Stimulated activated memory B cell treated with anti-CD40 and anti-IgM and Interleukin-4, amounts not matched to agents 10 μg/mL and 1 μg/mL and 100 μg/mL, for 72 hours (primary cell): Measurements from ENCODE around the gene ADH5.
"Not testable (repeated sequence)": the region's sequence is repeated elsewhere in the genome, so short reads cannot be mapped to it uniquely, and the experiment has no call there.

Experiments used
- ATAC-seq: fragments of 150-1000 bp; cut with Tn5 transposase; 2 replicates; pipeline ENCODE4 v1.10.0; 2021
- H3K27ac Mint-ChIP-seq: one replicate; pipeline ENCODE4 v1.8.0; 2022; ENCODE audit warnings: mild to moderate bottlenecking, mixed read lengths
- H3K27me3 Mint-ChIP-seq: one replicate; pipeline ENCODE4 v1.8.0; 2022; ENCODE audit warnings: mixed read lengths
- H3K36me3 Mint-ChIP-seq: one replicate; pipeline ENCODE4 v1.8.0; 2022; ENCODE audit warnings: mixed read lengths
- H3K4me1 Mint-ChIP-seq: one replicate; pipeline ENCODE4 v1.8.0; 2022; ENCODE audit warnings: mixed read lengths
- H3K4me3 Mint-ChIP-seq: one replicate; pipeline ENCODE4 v1.8.0; 2022; ENCODE audit warnings: mild to moderate bottlenecking, moderate library complexity, mixed read lengths
- H3K9me3 Mint-ChIP-seq: one replicate; pipeline ENCODE4 v1.8.0; 2022; ENCODE audit warnings: mixed read lengths

ADH5 gene

DNA sequence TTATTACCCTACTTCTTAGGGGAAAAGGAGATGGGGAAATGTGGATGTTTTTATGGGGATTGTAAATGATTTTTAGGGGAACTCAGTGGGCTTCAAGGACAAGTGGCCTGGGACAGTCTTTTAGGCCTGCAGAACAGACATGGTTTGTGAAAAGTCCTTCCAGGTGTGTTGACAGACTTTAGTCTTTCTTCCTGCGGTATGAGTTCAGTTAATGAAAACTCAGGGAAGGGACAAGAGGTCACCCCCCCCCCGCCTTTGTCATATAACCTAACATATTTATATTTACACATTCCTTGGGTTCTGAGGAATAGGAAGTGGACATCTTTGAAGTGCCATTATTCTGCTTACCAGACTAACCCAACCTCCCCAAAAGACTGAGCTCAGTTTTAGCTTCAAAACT lies 61.3 kb downstream of the ADH5 start:
- Mint-ChIP-seq H3K4me1 (peaks cover 65% of the 10 kb centered on the region), H3K27ac (no peak overlapping the region), H3K36me3 (peaks cover 6% of the 10 kb centered on the region), H3K4me3 (no peak overlapping the region), H3K9me3 (no peaks in the 10 kb centered on the region), H3K27me3 (no peaks in the 10 kb centered on the region)
- no peak for ATAC-seq

DNA sequence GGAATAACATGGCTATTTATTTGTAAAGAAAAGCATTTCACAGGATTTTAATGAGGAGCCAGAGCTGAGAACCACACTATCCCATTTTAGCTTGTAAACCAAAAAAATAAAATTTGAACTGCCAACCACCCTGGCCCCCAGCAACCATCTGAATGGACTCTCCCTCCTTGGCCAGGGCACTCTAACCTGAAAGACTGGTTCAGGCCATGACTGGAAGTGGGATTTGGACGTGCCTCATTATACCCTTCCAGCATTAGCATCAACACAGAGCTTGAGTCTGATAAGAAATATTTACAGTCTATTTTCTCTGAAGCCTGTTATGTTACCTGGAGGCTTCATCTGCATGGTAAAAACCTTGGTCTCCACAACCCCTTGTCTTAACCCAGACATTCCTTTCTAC lies 63.1 kb downstream of the ADH5 start:
- peaks cover 72% of the 10 kb centered on the region for H3K4me1 Mint-ChIP-seq
- H3K27ac Mint-ChIP-seq: no peak overlapping the region
- H3K36me3 Mint-ChIP-seq: peaks cover 17% of the 10 kb centered on the region
- H3K27me3 Mint-ChIP-seq: no peaks in the 10 kb centered on the region
- no peak for ATAC-seq
- H3K4me3 Mint-ChIP-seq: no peak overlapping the region
- H3K9me3 Mint-ChIP-seq: peaks cover 8% of the 10 kb centered on the region

GRCh38 chr4:99024481-99025275 lies 63.9 kb downstream of the ADH5 start:
- no peaks in the 10 kb centered on the region for H3K27me3 Mint-ChIP-seq
- H3K36me3 Mint-ChIP-seq: peaks cover 19% of the 10 kb centered on the region
- peaks cover 8% of the 10 kb centered on the region for H3K9me3 Mint-ChIP-seq
- H3K27ac Mint-ChIP-seq: peak overlapping the region; percentile 9
- peaks cover 68% of the 10 kb centered on the region for H3K4me1 Mint-ChIP-seq
- ATAC-seq: no peak
- H3K4me3 Mint-ChIP-seq: no peak overlapping the region

- not testable (repeated sequence) for H3K9me3 Mint-ChIP-seq, ATAC-seq, H3K4me3 Mint-ChIP-seq, H3K27me3 Mint-ChIP-seq
- H3K4me1 Mint-ChIP-seq: peaks cover 60% of the 10 kb centered on the region
- H3K27ac Mint-ChIP-seq: peak overlapping the region; percentile 9
- H3K36me3 Mint-ChIP-seq: peaks cover 28% of the 10 kb centered on the region
Measured at GRCh38 chr4:99023800-99024251, 64.8 kb downstream of the ADH5 start.

- peaks cover 54% of the 10 kb centered on the region for H3K4me1 Mint-ChIP-seq
- peaks cover 29% of the 10 kb centered on the region for H3K36me3 Mint-ChIP-seq
- ATAC-seq: no peak
- no peak overlapping the region for H3K4me3 Mint-ChIP-seq
- H3K27me3 Mint-ChIP-seq: no peaks in the 10 kb centered on the region
- peaks cover 8% of the 10 kb centered on the region for H3K9me3 Mint-ChIP-seq
- H3K27ac Mint-ChIP-seq: no peak overlapping the region
Measured at GRCh38 chr4:99022566-99022965, 66.0 kb downstream of the ADH5 start.

GRCh38 chr4:99021386-99021785 lies 67.2 kb downstream of the ADH5 start:
- ATAC-seq: no peak
- peaks cover 8% of the 10 kb centered on the region for H3K9me3 Mint-ChIP-seq
- H3K27ac Mint-ChIP-seq: no peak overlapping the region
- H3K4me3 Mint-ChIP-seq: no peak overlapping the region
- no peaks in the 10 kb centered on the region for H3K27me3 Mint-ChIP-seq
- H3K36me3 Mint-ChIP-seq: peaks cover 29% of the 10 kb centered on the region
- H3K4me1 Mint-ChIP-seq: peaks cover 43% of the 10 kb centered on the region
